ENCODE measurements around the gene CHST3.

DNA sequence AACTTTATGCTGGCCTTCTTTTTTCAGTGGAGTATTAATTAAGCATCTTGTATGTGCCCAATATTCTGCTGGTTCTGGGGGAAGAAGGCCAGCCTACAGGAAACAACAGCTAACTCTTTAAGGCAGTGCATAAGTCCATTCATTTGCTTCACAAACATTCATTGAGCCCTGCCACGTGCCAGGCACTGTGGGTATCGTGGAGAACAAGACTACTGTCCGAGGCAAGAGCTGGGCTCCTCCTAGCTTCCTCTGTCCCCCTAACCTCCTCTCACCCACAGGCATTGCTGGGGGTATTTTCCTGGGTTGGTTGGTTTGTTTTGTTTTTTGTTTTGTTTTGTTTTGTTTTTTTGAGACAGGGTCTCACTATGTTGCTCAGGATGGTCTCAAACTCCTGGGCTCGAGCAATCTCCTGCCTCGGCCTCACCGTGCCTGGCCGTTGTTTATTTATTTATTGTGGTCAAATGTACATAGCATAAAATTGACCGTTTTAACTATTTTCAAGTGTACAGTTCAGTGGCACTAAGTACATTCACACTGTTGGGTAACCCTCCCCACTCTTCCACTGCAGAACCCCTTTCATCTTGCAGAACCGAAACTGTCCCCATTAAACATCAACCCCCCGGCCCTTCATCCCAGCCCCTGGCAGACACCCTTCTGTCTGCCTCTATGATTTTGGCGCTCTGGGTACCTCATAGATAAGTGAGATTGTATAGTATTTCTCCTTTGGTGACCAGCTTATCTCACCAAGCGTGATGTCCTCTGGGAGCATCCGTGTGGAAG lies 32.6 kb downstream of the CHST3 start:
- TF ChIP-seq, protein P1, sequence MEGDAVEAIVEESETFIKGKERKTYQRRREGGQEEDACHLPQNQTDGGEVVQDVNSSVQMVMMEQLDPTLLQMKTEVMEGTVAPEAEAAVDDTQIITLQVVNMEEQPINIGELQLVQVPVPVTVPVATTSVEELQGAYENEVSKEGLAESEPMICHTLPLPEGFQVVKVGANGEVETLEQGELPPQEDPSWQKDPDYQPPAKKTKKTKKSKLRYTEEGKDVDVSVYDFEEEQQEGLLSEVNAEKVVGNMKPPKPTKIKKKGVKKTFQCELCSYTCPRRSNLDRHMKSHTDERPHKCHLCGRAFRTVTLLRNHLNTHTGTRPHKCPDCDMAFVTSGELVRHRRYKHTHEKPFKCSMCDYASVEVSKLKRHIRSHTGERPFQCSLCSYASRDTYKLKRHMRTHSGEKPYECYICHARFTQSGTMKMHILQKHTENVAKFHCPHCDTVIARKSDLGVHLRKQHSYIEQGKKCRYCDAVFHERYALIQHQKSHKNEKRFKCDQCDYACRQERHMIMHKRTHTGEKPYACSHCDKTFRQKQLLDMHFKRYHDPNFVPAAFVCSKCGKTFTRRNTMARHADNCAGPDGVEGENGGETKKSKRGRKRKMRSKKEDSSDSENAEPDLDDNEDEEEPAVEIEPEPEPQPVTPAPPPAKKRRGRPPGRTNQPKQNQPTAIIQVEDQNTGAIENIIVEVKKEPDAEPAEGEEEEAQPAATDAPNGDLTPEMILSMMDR (conservative IDR thresholded peaks at IDR 0.05) = no peak
- no peak for TF ChIP-seq ZFX (IDR thresholded peaks at IDR 0.05)

All from C4-2B (cell line).